Endothelial cell of umbilical vein (primary cell): Measurements from ENCODE around the gene NUMBL. TPM values are rescaled to one million over a fixed set of nuclear protein-coding genes. Genes with fewer than 3 reads are reported as not detected.
A peak's percentile ranks its signal among the peaks of the same experiment; 100 is the strongest.

Experiments
- BruUV-seq: library from RNA; stranded (reverse); fragments of 400-500 nt; replicated peaks from 2 replicates; lab custom pipeline; 2021; lab: Mats Ljungman, UMichigan
- CTCF ChIA-PET: fragments of 300-600, 350-600 bp; sonication (Branson Sonifier 250); formaldehyde crosslinking; loops from one replicate; lab custom pipeline; 2021; ENCODE audit warnings: antibody characterized with exemption, inconsistent platforms; lab: Charles Lee
- POLR2A ChIA-PET: fragments of 300-600, 350-600 bp; sonication (Branson Sonifier 250); formaldehyde crosslinking; loops from one replicate; lab custom pipeline; 2021; ENCODE audit warnings: antibody characterized with exemption, inconsistent platforms; lab: Charles Lee
- DNase-seq: peaks from one replicate; pipeline ENCODE4 v3.0.0-alpha.2; 2011; ENCODE audit warnings: low read depth, low spot score
- FAIRE-seq: peaks from 2 replicates; lab custom pipeline; 2011; peaks lifted over from hg19 to GRCh38; lab: Jason Lieb, UNC
- H2AFZ ChIP-seq: 2 replicates; pipeline ENCODE4 v1.6.0; 2012; ENCODE audit warnings: low read depth, low read length, control low read depth, inconsistent platforms
- H3K27ac ChIP-seq: 2 replicates; pipeline ENCODE4 v1.5.1; 2011; ENCODE audit warnings: low read depth, mild to moderate bottlenecking, control low read depth, low read length, moderate library complexity; ENCODE audit not compliant: insufficient read depth
- H3K27me3 ChIP-seq, 2 experiments: 2 replicates each; pipeline versions ENCODE4 v1.6.0 to v1.6.1; 2011; ENCODE audit warnings: low read length in 2 of 2, mixed read lengths in 1 of 2; ENCODE audit not compliant: control insufficient read depth in 2 of 2, insufficient read depth in 2 of 2
- H3K36me3 ChIP-seq, 2 experiments: 2 replicates in 1 of 2; 3 replicates in 1 of 2; pipeline ENCODE4 v1.5.1; 2011; ENCODE audit warnings: low read length in 2 of 2, mild to moderate bottlenecking in 1 of 2, moderate library complexity in 1 of 2; ENCODE audit not compliant: control insufficient read depth in 2 of 2, insufficient read depth in 2 of 2; ENCODE audit errors: extremely low read depth in 1 of 2
- H3K4me1 ChIP-seq: 3 replicates; pipeline ENCODE4 v1.5.1; 2011; ENCODE audit warnings: mild to moderate bottlenecking, low read length; ENCODE audit not compliant: control insufficient read depth, insufficient read depth; ENCODE audit errors: extremely low read depth
- H3K4me2 ChIP-seq: 2 replicates; pipeline ENCODE4 v1.6.1; 2011; ENCODE audit warnings: low read length, control low read depth, mixed read lengths; ENCODE audit not compliant: insufficient read depth
- H3K4me3 ChIP-seq, 3 experiments: fragments of 200-600 bp in 1 of 3; sonication (generic), shearing (Covaris generic) in 1 of 3; replicated peaks in 1 of 3; 2 replicates each; pipeline ENCODE4 v1.5.1; 2011 to 2016; ENCODE audit warnings: control low read depth in 3 of 3, low read length in 3 of 3, mild to moderate bottlenecking in 2 of 3, inconsistent platforms in 1 of 3, low read depth in 1 of 3, moderate library complexity in 1 of 3; ENCODE audit not compliant: insufficient read depth in 1 of 3
- H3K79me2 ChIP-seq: 2 replicates; pipeline ENCODE4 v1.6.0; 2012; ENCODE audit warnings: low read length, inconsistent platforms; ENCODE audit not compliant: control insufficient read depth, insufficient read depth
- H3K9ac ChIP-seq: replicated peaks from 2 replicates; pipeline ENCODE3; 2011; ENCODE audit warnings: low read length, control low read depth; ENCODE audit not compliant: insufficient read depth; ENCODE audit errors: extremely low read depth
- H3K9me1 ChIP-seq: replicated peaks from 3 replicates; pipeline ENCODE4 v1.6.0; 2011; ENCODE audit warnings: mild to moderate bottlenecking, low read length; ENCODE audit not compliant: control insufficient read depth, insufficient read depth; ENCODE audit errors: extremely low read depth
- H3K9me3 ChIP-seq: replicated peaks from 2 replicates; pipeline ENCODE4 v1.5.1; 2012; ENCODE audit warnings: low read length, inconsistent platforms; ENCODE audit not compliant: control insufficient read depth, insufficient read depth
- H4K20me1 ChIP-seq: replicated peaks from 2 replicates; pipeline ENCODE3; 2011; ENCODE audit warnings: mild to moderate bottlenecking, low read length; ENCODE audit not compliant: control insufficient read depth, insufficient read depth; ENCODE audit errors: extremely low read depth
- EZH2 ChIP-seq: IDR thresholded peaks from 2 replicates; pipeline ENCODE4 v1.6.1; 2012; ENCODE audit warnings: borderline replicate concordance, low read depth, mild to moderate bottlenecking, moderate library complexity, low read length, inconsistent platforms; ENCODE audit not compliant: severe bottlenecking
- FOS ChIP-seq: IDR thresholded peaks from 2 replicates; pipeline ENCODE4 v1.6.1; 2011; ENCODE audit warnings: mild to moderate bottlenecking, low read length, moderate library complexity, borderline replicate concordance; ENCODE audit not compliant: insufficient read depth
- GATA2 ChIP-seq: IDR thresholded peaks from 2 replicates; pipeline ENCODE4 v1.7.0; 2011; ENCODE audit warnings: low read depth, mild to moderate bottlenecking, moderate library complexity, mixed read lengths, low read length; ENCODE audit not compliant: insufficient read length, insufficient read depth
- JUN ChIP-seq: IDR thresholded peaks from 2 replicates; pipeline ENCODE4 v1.6.1; 2011; ENCODE audit warnings: borderline replicate concordance, low read depth; ENCODE audit not compliant: insufficient read length, insufficient read depth
- MAX ChIP-seq: IDR thresholded peaks from 2 replicates; pipeline ENCODE4 v1.6.1; 2011; ENCODE audit not compliant: insufficient read depth, insufficient read length
- MYC ChIP-seq: IDR thresholded peaks from one replicate; pipeline ENCODE4 v1.6.1; 2011; ENCODE audit warnings: mild to moderate bottlenecking, low read depth, low read length
- POLR2A ChIP-seq: IDR thresholded peaks from 2 replicates; pipeline ENCODE4 v1.6.1; 2012; ENCODE audit warnings: low read depth, mild to moderate bottlenecking, control low read depth, low read length
- POLR2AphosphoS5 ChIP-seq: IDR thresholded peaks from 2 replicates; pipeline ENCODE4 v1.6.1; 2012; ENCODE audit warnings: low read depth, mild to moderate bottlenecking, control low read depth, low read length, moderate library complexity; ENCODE audit not compliant: insufficient read depth
- dilution Hi-C: fragments of 300-500 bp; cut with MboI; formaldehyde crosslinking; loops from one replicate; pipeline ENCODE4 v1.15.0; 2019; ENCODE audit warnings: low sequenced_read_pairs; ENCODE audit not compliant: extremely low pct_ligation_motif_present
- intact Hi-C: fragments of 100-400 bp; cut with micrococcal nuclease; formaldehyde crosslinking; loops from one replicate; pipeline ENCODE4 v1.10.0; 2022
- polyA plus RNA-seq, 4 experiments: library from polyadenylated mRNA; depleted of rRNA in 3 of 4; stranded (reverse) in 3 of 4; unstranded in 1 of 4; fragments of >200 nt; gene quantifications; 2 replicates each; pipeline versions ENCODE4 v1.2.1 to v1.2.3, GENCODE V29; 2011 to 2012; ENCODE audit warnings: missing spikeins in 1 of 4
- total RNA-seq: library from RNA; stranded (reverse); gene quantifications from 2 replicates; pipeline ENCODE4 v1.2.3, GENCODE V29; 2021
- TF ChIP-seq, protein P1 (sequence below), 2 donors: IDR thresholded peaks; 1 replicate in 1 of 2; 2 replicates in 1 of 2; pipeline ENCODE4 v1.5.1; 2011; ENCODE audit warnings: low read length in 2 of 2, mild to moderate bottlenecking in 2 of 2, moderate library complexity in 2 of 2, control low read depth in 1 of 2, inconsistent platforms in 1 of 2, low read depth in 1 of 2; ENCODE audit not compliant: insufficient read depth in 1 of 2; ENCODE audit errors: extremely low read depth in 1 of 2

The NUMBL gene
- total and polyA plus RNA-seq, 2 donors (not counting 3 experiments of a cell fraction or from before 2014, with no cell fraction given): 21.5 to 46.7 TPM

DNA sequence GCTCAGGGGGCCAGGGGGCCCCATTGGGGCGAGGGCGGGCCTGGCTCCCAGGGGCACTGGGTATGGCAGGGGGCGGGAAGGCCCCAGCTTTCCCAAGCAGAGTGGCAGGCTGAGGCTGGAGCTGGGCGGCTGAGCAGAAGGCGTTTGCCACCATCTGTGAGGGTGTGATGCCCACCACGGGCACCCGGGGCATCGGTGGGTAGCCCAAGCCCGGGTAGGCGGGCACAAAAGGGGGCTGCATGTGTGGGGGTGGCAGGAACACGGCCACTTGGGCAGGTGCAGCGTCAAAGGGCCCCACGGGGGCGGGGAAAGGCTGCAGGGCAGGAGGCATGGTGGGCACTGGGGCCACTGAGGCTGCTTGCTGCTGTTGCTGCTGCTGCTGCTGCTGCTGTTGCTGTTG is 22.8 kb downstream of the NUMBL start:
- intact Hi-C loops: no loop called here
- FAIRE-seq (no peak), DNase-seq (no peak)
- Histone ChIP-seq H2AFZ (no peak overlapping the region), H3K4me2 (no peak overlapping the region), H3K4me3 (no peak overlapping the region), H4K20me1 (no peaks in the 10 kb centered on the region), H3K79me2 (no peaks in the 10 kb centered on the region), H3K27ac (no peak overlapping the region), H3K9me3 (no peaks in the 10 kb centered on the region), H3K27me3 (no peaks in the 10 kb centered on the region), H3K4me1 (peaks cover 13% of the 10 kb centered on the region), H3K9me1 (no peaks in the 10 kb centered on the region), H3K9ac (no peak overlapping the region), H3K36me3 (peaks cover 15 to 34% of the 10 kb centered on the region in 2 experiments)
- no TSS peak for BruUV-seq
- CTCF ChIA-PET: interaction anchor here (1.1 kb wide), 1 partner anchor 35 kb away, joined by 3 read pairs; no protein-coding TSS in a partner anchor
- TF ChIP-seq POLR2A: no peak
- TF ChIP-seq FOS: no peak
- TF ChIP-seq POLR2AphosphoS5: no peak
- no peak for TF ChIP-seq JUN
- no peak for TF ChIP-seq EZH2
- TF ChIP-seq MAX: no peak
- TF ChIP-seq GATA2: no peak
- dilution Hi-C loops: no loop called here
- POLR2A ChIA-PET: no interaction called here

GRCh38 chr19:40666803-40667438 is 23.5 kb downstream of the NUMBL start:
- CTCF ChIA-PET: no interaction called here
- Histone ChIP-seq H3K27me3 (no peaks in the 10 kb centered on the region), H3K9me1 (no peaks in the 10 kb centered on the region), H3K4me1 (peaks cover 13% of the 10 kb centered on the region), H2AFZ (no peak overlapping the region), H3K79me2 (no peaks in the 10 kb centered on the region), H3K27ac (peak overlapping the region; percentile 19), H4K20me1 (no peaks in the 10 kb centered on the region), H3K4me3 (no peak overlapping the region), H3K9ac (no peak overlapping the region), H3K9me3 (no peaks in the 10 kb centered on the region), H3K36me3 (peaks cover 8 to 28% of the 10 kb centered on the region in 2 experiments), H3K4me2 (no peak overlapping the region)
- no peak for DNase-seq
- POLR2A ChIA-PET: no interaction called here
- intact Hi-C loops (no loop called here), dilution Hi-C loops (no loop called here)
- TSS peak; percentile 24 for BruUV-seq
- TF ChIP-seq JUN: no peak
- TF ChIP-seq POLR2A: no peak
- TF ChIP-seq MYC: no peak
- no peak for TF ChIP-seq POLR2AphosphoS5
- no peak for TF ChIP-seq GATA2
- no peak for TF ChIP-seq EZH2
- TF ChIP-seq MAX: no peak
- no peak for TF ChIP-seq FOS
- TF ChIP-seq, protein P1, sequence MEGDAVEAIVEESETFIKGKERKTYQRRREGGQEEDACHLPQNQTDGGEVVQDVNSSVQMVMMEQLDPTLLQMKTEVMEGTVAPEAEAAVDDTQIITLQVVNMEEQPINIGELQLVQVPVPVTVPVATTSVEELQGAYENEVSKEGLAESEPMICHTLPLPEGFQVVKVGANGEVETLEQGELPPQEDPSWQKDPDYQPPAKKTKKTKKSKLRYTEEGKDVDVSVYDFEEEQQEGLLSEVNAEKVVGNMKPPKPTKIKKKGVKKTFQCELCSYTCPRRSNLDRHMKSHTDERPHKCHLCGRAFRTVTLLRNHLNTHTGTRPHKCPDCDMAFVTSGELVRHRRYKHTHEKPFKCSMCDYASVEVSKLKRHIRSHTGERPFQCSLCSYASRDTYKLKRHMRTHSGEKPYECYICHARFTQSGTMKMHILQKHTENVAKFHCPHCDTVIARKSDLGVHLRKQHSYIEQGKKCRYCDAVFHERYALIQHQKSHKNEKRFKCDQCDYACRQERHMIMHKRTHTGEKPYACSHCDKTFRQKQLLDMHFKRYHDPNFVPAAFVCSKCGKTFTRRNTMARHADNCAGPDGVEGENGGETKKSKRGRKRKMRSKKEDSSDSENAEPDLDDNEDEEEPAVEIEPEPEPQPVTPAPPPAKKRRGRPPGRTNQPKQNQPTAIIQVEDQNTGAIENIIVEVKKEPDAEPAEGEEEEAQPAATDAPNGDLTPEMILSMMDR (IDR thresholded peaks at IDR 0.05; ENCODE audit: extremely low read depth in 1 of 2, insufficient read depth in 1 of 2, low read depth in 1 of 2, low read length in 2 of 2): no peak
- no peak for FAIRE-seq
